Gastroesophageal sphincter (tissue), 3 donors: ENCODE measurements around the gene EEFSEC.

Source experiments
- POLR2A ChIP-seq, 2 donors: fragments of 450-650 bp; IDR thresholded peaks; one replicate each; pipeline ENCODE4 v1.6.1; 2017; ENCODE audit warnings: antibody characterized with exemption in 2 of 2, mild to moderate bottlenecking in 2 of 2, moderate library complexity in 1 of 2
- POLR2AphosphoS5 ChIP-seq: sonication (generic); formaldehyde crosslinking; IDR thresholded peaks from one replicate; pipeline ENCODE4 v1.6.1; 2017; ENCODE audit warnings: antibody characterized with exemption
- TF ChIP-seq, protein P1 (sequence below), 4 experiments: fragments of 200-600 bp in 2 of 4; fragments of 450-650 bp in 2 of 4; sonication (generic) in 1 of 4; IDR thresholded peaks; one replicate each; pipeline ENCODE4 v1.5.1; 2017 to 2019; ENCODE audit warnings: antibody characterized with exemption in 4 of 4, mild to moderate bottlenecking in 2 of 4, moderate library complexity in 2 of 4

- TF ChIP-seq, protein P1, sequence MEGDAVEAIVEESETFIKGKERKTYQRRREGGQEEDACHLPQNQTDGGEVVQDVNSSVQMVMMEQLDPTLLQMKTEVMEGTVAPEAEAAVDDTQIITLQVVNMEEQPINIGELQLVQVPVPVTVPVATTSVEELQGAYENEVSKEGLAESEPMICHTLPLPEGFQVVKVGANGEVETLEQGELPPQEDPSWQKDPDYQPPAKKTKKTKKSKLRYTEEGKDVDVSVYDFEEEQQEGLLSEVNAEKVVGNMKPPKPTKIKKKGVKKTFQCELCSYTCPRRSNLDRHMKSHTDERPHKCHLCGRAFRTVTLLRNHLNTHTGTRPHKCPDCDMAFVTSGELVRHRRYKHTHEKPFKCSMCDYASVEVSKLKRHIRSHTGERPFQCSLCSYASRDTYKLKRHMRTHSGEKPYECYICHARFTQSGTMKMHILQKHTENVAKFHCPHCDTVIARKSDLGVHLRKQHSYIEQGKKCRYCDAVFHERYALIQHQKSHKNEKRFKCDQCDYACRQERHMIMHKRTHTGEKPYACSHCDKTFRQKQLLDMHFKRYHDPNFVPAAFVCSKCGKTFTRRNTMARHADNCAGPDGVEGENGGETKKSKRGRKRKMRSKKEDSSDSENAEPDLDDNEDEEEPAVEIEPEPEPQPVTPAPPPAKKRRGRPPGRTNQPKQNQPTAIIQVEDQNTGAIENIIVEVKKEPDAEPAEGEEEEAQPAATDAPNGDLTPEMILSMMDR (IDR thresholded peaks at IDR 0.05) = peak in 3 of 4 experiments; percentile 88 to 95 (median 92)
- TF ChIP-seq POLR2A (IDR thresholded peaks at IDR 0.05) (no peak), POLR2AphosphoS5 (no peak)
These were observed 273.0 kb downstream of the EEFSEC start for GRCh38 chr3:128426128-128426921.
